ENCODE measurements around the gene BCORL1. TPM values are rescaled to one million over a fixed set of nuclear protein-coding genes. Genes with fewer than 3 reads are reported as not detected.
A peak's percentile ranks its signal among the peaks of the same experiment; 100 is the strongest.

BCORL1 gene
- total and polyA plus RNA-seq, 2 donors from 2014 or later: 3.9 to 14.1 TPM

DNA sequence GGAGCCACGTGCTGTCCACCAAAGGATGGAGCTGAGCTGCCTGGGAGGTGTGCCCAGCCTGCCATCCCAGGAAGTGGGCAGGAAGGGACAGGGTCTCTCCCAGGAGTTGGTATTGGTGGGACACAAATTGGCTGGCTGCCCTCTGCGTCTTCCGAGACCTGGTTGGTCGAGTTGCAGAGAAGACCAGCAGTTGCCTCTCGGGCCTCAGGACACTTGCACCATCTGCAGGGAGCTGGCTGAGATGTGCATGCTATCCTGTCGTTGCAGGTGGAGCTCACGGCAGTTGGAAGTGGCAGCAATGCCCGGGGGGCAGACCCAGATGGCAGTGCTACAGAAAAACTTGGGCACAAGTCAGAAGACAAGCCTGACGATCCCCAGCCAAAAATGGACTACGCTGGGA lies 30.2 kb downstream of the BCORL1 start:
- H3K27me3 ChIP-seq (ENCODE audit: control insufficient read depth, insufficient read depth, low read length): no peaks in the 10 kb centered on the region
- no peak for TF ChIP-seq CTCF (IDR thresholded peaks at IDR 0.05; ENCODE audit: borderline replicate concordance, extremely low read depth, insufficient read depth)
- intact Hi-C loops (cut with DNase I): no loop called here

GRCh38 chrX:130013661-130014060 lies 31.2 kb downstream of the BCORL1 start:
- Histone ChIP-seq H3K36me3 (ENCODE audit: control insufficient read depth in 2 of 3, insufficient read depth in 3 of 3, low read length in 3 of 3) (peaks cover 0 to 5% (median 0%) of the 10 kb centered on the region in 3 donors), H3K4me1 (ENCODE audit: control insufficient read depth in 2 of 3, insufficient read depth in 2 of 3, low read depth in 1 of 3, low read length in 3 of 3) (no peaks in the 10 kb centered on the region), H3K27me3 (ENCODE audit: control insufficient read depth, insufficient read depth, low read length) (no peaks in the 10 kb centered on the region), H3K9me3 (ENCODE audit: control insufficient read depth in 2 of 3, insufficient read depth in 1 of 3, low read length in 3 of 3) (no peaks in the 10 kb centered on the region), H3K27ac (ENCODE audit: low read depth in 2 of 2, low read length in 2 of 2) (no peak overlapping the region), H3K9ac (ENCODE audit: low read length in 3 of 3) (no peak overlapping the region), H3K4me3 (ENCODE audit: low read length in 3 of 3) (no peak overlapping the region)
- FAIRE-seq: no peak
- DNase-seq: peak in 1 of 5 donors; percentile 66
- intact Hi-C loops (cut with DNase I): no loop called here
- TF ChIP-seq CTCF (IDR thresholded peaks at IDR 0.05; ENCODE audit: borderline replicate concordance, extremely low read depth, insufficient read depth): no peak

More for the DNA sequence above, 30.2 kb downstream of the BCORL1 start:
- DNase-seq: no peak
- no peak overlapping the region for H3K27ac ChIP-seq (ENCODE audit: low read depth in 2 of 2, low read length in 2 of 2)
- H3K9me3 ChIP-seq (ENCODE audit: control insufficient read depth in 2 of 3, insufficient read depth in 1 of 3, low read length in 3 of 3): no peaks in the 10 kb centered on the region
- no peak for FAIRE-seq
- no peaks in the 10 kb centered on the region for H3K4me1 ChIP-seq (ENCODE audit: control insufficient read depth in 2 of 3, insufficient read depth in 2 of 3, low read depth in 1 of 3, low read length in 3 of 3)
- H3K9ac ChIP-seq (ENCODE audit: low read length in 3 of 3): no peak overlapping the region
- no peak overlapping the region for H3K4me3 ChIP-seq (ENCODE audit: low read length in 3 of 3)
- H3K36me3 ChIP-seq (ENCODE audit: control insufficient read depth in 2 of 3, insufficient read depth in 3 of 3, low read length in 3 of 3): peaks cover 0 to 5% (median 0%) of the 10 kb centered on the region in 3 donors

DNA sequence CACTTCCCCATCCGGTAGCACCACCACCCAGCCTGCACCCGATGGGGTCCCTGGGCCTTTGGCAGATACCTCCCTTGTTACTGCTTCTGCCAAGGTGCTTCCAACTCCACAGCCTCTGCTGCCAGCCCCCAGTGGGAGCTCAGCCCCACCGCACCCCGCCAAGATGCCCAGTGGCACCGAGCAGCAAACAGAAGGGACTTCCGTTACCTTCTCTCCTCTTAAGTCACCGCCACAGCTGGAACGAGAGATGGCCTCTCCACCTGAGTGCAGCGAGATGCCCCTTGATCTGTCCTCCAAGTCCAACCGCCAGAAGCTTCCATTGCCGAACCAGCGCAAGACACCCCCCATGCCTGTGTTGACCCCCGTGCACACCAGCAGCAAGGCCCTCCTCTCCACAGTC lies 31.9 kb downstream of the BCORL1 start:
- Histone ChIP-seq H3K27me3 (ENCODE audit: control insufficient read depth, insufficient read depth, low read length) (no peaks in the 10 kb centered on the region), H3K9me3 (ENCODE audit: control insufficient read depth in 2 of 3, insufficient read depth in 1 of 3, low read length in 3 of 3) (no peaks in the 10 kb centered on the region), H3K4me1 (ENCODE audit: control insufficient read depth in 2 of 3, insufficient read depth in 2 of 3, low read depth in 1 of 3, low read length in 3 of 3) (no peaks in the 10 kb centered on the region), H3K36me3 (ENCODE audit: control insufficient read depth in 2 of 3, insufficient read depth in 3 of 3, low read length in 3 of 3) (peaks cover 0 to 5% (median 0%) of the 10 kb centered on the region in 3 donors), H3K27ac (ENCODE audit: low read depth in 2 of 2, low read length in 2 of 2) (no peak overlapping the region), H3K9ac (ENCODE audit: low read length in 3 of 3) (no peak overlapping the region), H3K4me3 (ENCODE audit: low read length in 3 of 3) (no peak overlapping the region)
- peak in 1 of 5 donors; percentile 56 for DNase-seq
- intact Hi-C loops (cut with DNase I): no loop called here
- no peak for FAIRE-seq
- no peak for TF ChIP-seq CTCF (IDR thresholded peaks at IDR 0.05; ENCODE audit: borderline replicate concordance, extremely low read depth, insufficient read depth)

DNA sequence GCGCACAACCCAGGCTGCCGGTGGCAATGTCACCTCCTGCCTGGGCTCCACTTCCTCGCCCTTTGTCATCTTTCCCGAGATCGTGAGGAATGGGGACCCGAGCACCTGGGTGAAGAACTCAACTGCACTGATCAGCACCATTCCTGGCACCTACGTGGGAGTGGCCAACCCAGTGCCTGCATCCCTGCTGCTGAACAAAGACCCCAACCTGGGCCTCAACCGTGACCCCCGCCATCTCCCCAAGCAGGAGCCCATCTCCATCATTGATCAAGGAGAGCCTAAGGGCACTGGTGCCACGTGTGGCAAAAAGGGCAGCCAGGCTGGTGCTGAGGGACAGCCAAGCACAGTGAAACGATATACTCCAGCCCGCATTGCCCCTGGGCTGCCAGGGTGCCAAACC lies 32.3 kb downstream of the BCORL1 start:
- Histone ChIP-seq H3K27ac (ENCODE audit: low read depth in 2 of 2, low read length in 2 of 2) (no peak overlapping the region), H3K27me3 (ENCODE audit: control insufficient read depth, insufficient read depth, low read length) (no peaks in the 10 kb centered on the region), H3K4me1 (ENCODE audit: control insufficient read depth in 2 of 3, insufficient read depth in 2 of 3, low read depth in 1 of 3, low read length in 3 of 3) (no peaks in the 10 kb centered on the region), H3K36me3 (ENCODE audit: control insufficient read depth in 2 of 3, insufficient read depth in 3 of 3, low read length in 3 of 3) (peaks cover 0 to 5% (median 0%) of the 10 kb centered on the region in 3 donors), H3K9me3 (ENCODE audit: control insufficient read depth in 2 of 3, insufficient read depth in 1 of 3, low read length in 3 of 3) (no peaks in the 10 kb centered on the region), H3K9ac (ENCODE audit: low read length in 3 of 3) (no peak overlapping the region), H3K4me3 (ENCODE audit: low read length in 3 of 3) (no peak overlapping the region)
- FAIRE-seq (no peak), DNase-seq (no peak)
- no peak for TF ChIP-seq CTCF (IDR thresholded peaks at IDR 0.05; ENCODE audit: borderline replicate concordance, extremely low read depth, insufficient read depth)
- intact Hi-C loops (cut with DNase I): no loop called here

Data from kidney (tissue), 14 donors.